WI38 (cell line): Measurements from ENCODE around the gene BLM.

Experiments used
- H3K4me3 ChIP-seq: 2 replicates; pipeline ENCODE4 v1.5.1; 2011; ENCODE audit warnings: low read depth, mild to moderate bottlenecking, control low read depth, low read length
- TF ChIP-seq, protein P1 (sequence below): IDR thresholded peaks from 2 replicates; pipeline ENCODE4 v1.5.1; 2012; ENCODE audit warnings: low read depth, mild to moderate bottlenecking, control low read depth, low read length

The BLM gene

DNA sequence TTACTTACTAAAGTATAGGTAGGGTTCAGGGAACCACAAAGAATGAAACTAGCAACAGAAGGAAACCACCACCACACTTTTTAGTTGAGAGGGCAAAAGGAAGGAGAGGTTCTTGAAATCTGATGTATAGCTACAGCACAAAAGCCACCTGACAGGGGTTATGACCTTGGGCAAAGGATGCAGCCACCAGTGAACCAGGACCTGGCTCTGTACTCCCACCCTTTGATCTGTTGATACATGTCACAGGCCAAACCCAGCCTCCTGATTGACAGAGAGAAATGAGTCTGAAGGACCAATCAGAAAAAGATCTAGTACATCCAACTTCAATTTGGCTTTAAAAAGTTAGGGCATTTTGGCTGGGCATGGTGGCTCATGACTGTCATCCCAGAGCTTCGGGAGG lies 20.0 kb upstream of the BLM start:
- TF ChIP-seq, protein P1, sequence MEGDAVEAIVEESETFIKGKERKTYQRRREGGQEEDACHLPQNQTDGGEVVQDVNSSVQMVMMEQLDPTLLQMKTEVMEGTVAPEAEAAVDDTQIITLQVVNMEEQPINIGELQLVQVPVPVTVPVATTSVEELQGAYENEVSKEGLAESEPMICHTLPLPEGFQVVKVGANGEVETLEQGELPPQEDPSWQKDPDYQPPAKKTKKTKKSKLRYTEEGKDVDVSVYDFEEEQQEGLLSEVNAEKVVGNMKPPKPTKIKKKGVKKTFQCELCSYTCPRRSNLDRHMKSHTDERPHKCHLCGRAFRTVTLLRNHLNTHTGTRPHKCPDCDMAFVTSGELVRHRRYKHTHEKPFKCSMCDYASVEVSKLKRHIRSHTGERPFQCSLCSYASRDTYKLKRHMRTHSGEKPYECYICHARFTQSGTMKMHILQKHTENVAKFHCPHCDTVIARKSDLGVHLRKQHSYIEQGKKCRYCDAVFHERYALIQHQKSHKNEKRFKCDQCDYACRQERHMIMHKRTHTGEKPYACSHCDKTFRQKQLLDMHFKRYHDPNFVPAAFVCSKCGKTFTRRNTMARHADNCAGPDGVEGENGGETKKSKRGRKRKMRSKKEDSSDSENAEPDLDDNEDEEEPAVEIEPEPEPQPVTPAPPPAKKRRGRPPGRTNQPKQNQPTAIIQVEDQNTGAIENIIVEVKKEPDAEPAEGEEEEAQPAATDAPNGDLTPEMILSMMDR = no peak

GRCh38 chr15:90698629-90699028 lies 18.5 kb upstream of the BLM start:
- TF ChIP-seq, protein P1 = no peak
- no peak overlapping the region for H3K4me3 ChIP-seq

More for the DNA sequence above, 20.0 kb upstream of the BLM start:
- no peak overlapping the region for H3K4me3 ChIP-seq

DNA sequence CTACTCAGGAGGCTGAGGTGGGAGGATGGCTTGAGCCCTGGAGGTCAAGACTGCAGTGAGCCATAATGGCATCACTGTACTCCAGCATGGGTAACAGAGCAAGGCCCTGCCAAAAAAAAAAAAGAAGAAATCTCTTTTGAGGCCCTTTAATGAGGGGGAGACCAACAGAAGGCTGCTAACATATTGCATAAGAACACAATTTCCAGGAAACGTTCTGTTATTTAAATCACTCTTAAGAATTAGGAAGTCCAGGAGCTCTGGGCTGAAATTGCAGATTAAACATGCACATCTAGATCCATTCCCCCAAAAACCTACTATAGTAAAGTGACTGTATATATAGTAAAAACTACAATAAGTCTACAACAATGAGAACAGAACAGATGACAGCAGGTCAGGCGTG lies 16.1 kb upstream of the BLM start:
- no peak overlapping the region for H3K4me3 ChIP-seq
- TF ChIP-seq, protein P1 = no peak

DNA sequence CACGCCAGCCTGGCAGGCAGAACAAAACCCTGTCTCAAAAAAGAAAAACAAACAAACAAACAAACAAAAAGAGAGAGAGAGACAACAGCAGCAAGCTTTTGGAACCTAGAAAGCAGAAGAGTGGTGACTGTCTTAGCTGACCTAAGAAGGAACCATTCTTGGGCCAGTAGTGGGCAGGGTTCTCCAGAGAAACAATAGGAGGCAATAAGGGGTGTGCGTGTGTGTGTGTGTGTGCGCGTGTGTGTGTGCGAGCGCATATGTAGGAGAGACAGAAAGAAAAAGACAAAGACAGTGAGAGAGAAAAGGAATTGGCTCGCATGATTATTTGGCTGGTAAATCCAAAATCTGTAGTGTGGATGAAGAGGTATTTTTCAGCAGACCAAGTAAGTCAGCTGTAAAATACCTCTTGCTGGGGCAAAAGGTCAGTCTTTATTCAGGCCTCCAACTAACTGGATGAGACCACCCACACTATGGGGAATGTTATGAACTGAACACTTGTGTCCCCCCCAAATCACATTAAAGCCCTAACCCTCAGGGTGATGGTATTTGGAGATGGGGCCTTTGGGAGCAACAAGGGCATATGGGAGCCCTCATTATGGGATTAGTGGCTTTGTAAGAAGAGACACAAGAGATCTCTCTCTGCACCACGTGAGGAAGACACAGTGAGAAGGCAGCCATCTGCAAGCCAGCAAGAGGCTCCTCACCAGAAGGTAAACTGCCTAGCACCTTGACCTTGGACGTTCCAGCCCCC lies 15.1 kb upstream of the BLM start:
- no peak overlapping the region for H3K4me3 ChIP-seq
- TF ChIP-seq, protein P1 = no peak

DNA sequence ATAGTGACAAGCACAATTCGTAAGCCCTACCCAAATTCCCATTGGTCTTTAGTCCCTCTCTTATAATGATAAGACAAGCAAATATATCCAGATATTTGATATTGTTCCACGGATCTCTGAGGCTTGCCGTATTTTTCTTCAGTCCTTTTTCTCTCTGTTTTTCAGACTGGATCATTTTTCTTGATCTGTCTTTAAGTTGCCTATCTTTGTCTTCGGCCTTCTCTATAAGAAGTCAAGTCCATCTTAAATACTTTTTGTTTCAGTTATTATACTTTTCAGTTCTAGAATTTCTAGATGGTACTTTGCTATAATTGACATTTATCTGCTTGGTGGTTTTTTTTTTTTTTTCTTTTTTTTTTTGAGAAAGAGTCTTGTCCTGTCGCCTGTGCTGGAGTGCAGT lies 13.7 kb upstream of the BLM start:
- TF ChIP-seq, protein P1 = no peak
- no peak overlapping the region for H3K4me3 ChIP-seq

- TF ChIP-seq, protein P1 = no peak
- no peak overlapping the region for H3K4me3 ChIP-seq
Measured at GRCh38 chr15:90705212-90705611, 11.9 kb upstream of the BLM start.

DNA sequence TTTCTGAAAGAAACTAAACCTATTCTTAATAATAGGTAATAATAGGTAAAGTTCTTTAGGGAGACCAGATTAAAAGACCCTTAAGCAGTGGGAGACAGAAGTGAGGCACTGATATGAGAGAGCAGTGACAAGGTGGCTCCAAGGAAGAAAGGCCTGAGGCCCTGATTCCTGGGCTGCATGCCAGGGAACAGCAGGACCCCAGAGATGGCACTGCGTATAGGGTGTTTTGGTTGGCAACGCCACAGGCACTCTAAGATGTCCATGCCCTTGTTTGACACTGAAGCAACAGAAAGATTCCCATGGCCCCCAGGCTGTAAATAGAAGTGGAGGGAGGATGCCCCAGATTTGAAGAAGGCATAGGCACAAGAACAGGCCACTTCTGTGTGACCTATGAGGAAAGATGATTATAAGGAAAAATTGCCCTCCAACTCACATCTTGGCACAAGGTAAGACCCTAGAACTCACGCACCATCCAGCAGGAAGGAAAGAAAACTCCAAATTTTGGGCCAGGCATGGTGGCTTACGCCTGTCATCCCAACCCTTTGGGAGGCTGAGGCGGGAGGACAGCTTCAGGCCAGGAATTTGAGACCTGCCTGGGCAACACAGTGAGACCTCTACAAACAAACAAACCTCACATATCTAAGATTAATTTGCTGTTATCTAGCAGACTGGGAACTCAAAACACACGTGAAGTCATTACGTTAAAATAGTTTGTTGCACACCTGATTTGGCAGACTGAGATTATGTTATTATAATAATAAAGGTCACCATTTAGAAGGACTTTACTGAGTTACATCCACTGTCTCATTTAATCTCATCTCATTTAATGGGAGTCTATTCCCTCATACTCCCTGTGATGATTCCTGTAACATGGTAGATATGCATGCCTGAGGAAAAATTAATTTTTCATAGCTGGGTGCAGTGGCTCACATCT lies 10.5 kb upstream of the BLM start:
- TF ChIP-seq, protein P1 = no peak

More for the DNA sequence above, 10.5 kb upstream of the BLM start:
- no peak overlapping the region for H3K4me3 ChIP-seq
